H1 (cell line): ENCODE measurements around the gene GRM4. TPM values are rescaled to one million over a fixed set of nuclear protein-coding genes. Genes with fewer than 3 reads are reported as not detected.

Source experiments
- CTCF ChIA-PET: fragments of 300-600 bp; sonication (Branson Sonifier 250); formaldehyde crosslinking; loops from one replicate; lab custom pipeline; 2021; ENCODE audit not compliant: partially characterized antibody; lab: Charles Lee
- POLR2A ChIA-PET: fragments of 300-600 bp; sonication (Branson Sonifier 250); formaldehyde crosslinking; loops from one replicate; lab custom pipeline; 2021; ENCODE audit warnings: inconsistent platforms; ENCODE audit not compliant: partially characterized antibody; lab: Charles Lee
- DNase-seq, 2 experiments: peaks; one replicate each; pipeline versions ENCODE4 v3.0.0 to v3.0.0-alpha.2; 2010 to 2022; ENCODE audit warnings: low spot score in 2 of 2, low read depth in 1 of 2, mixed read lengths in 1 of 2
- FAIRE-seq: peaks from 2 replicates; lab custom pipeline; 2011; peaks lifted over from hg19 to GRCh38; lab: Jason Lieb, UNC
- H2AFZ ChIP-seq: 2 replicates; pipeline ENCODE4 v1.8.1; 2012; ENCODE audit warnings: low read length, inconsistent platforms
- H2AK5ac ChIP-seq: 2 replicates; pipeline ENCODE4 v1.6.1; 2013; ENCODE audit warnings: low read depth, low read length
- H2BK120ac ChIP-seq: replicated peaks from 2 replicates; pipeline ENCODE3; 2013; ENCODE audit warnings: low read depth, low read length, inconsistent platforms
- H2BK12ac ChIP-seq: 2 replicates; pipeline ENCODE4 v1.6.1; 2013; ENCODE audit warnings: low read depth, low read length
- H2BK15ac ChIP-seq: 2 replicates; pipeline ENCODE4 v1.6.1; 2013; ENCODE audit warnings: low read length
- H2BK20ac ChIP-seq: 2 replicates; pipeline ENCODE4 v1.6.1; 2013; ENCODE audit warnings: low read length
- H2BK5ac ChIP-seq: 2 replicates; pipeline ENCODE4 v1.6.1; 2013; ENCODE audit warnings: low read depth, low read length
- H3K14ac ChIP-seq: 2 replicates; pipeline ENCODE4 v1.6.1; 2013; ENCODE audit warnings: inconsistent platforms; ENCODE audit not compliant: insufficient read length
- H3K18ac ChIP-seq: 2 replicates; pipeline ENCODE4 v1.6.1; 2013; ENCODE audit warnings: low read length; ENCODE audit errors: extremely low read depth
- H3K23ac ChIP-seq: 2 replicates; pipeline ENCODE4 v1.6.1; 2013; ENCODE audit warnings: inconsistent platforms; ENCODE audit not compliant: insufficient read length
- H3K23me2 ChIP-seq: 2 replicates; pipeline ENCODE4 v1.6.1; 2013; ENCODE audit warnings: low read depth, low read length
- H3K27ac ChIP-seq: 2 replicates; pipeline ENCODE4 v1.6.1; 2011; ENCODE audit warnings: low read depth, low read length, inconsistent platforms
- H3K27me3 ChIP-seq, 4 experiments: replicated peaks in 1 of 4; 1 replicate in 1 of 4; 2 replicates in 3 of 4; pipeline versions ENCODE4 v1.6.1 to v1.8.1; 2011 to 2013; ENCODE audit warnings: low read length in 3 of 4, mild to moderate bottlenecking in 3 of 4, inconsistent platforms in 2 of 4, mixed read lengths in 2 of 4, moderate library complexity in 1 of 4; ENCODE audit not compliant: control insufficient read depth in 3 of 4, insufficient read depth in 3 of 4; ENCODE audit errors: extremely low read depth in 1 of 4
- H3K36me3 ChIP-seq, 4 experiments: 2 replicates each; pipeline versions ENCODE4 v1.6.1 to v1.8.1; 2011 to 2013; ENCODE audit warnings: mild to moderate bottlenecking in 4 of 4, low read length in 3 of 4, moderate library complexity in 2 of 4, control low read depth in 1 of 4, inconsistent platforms in 1 of 4; ENCODE audit not compliant: insufficient read depth in 4 of 4, control insufficient read depth in 2 of 4
- H3K4ac ChIP-seq: replicated peaks from 2 replicates; pipeline ENCODE3; 2013; ENCODE audit warnings: low read length, low read depth, mixed read lengths, inconsistent platforms; ENCODE audit not compliant: insufficient read length
- H3K4me1 ChIP-seq, 4 experiments: replicated peaks in 1 of 4; 1 replicate in 1 of 4; 2 replicates in 3 of 4; pipeline versions ENCODE4 v1.6.1 to v1.8.1; 2011 to 2013; ENCODE audit warnings: low read length in 3 of 4, inconsistent platforms in 2 of 4, mixed read lengths in 1 of 4; ENCODE audit not compliant: insufficient read depth in 4 of 4, control insufficient read depth in 3 of 4
- H3K4me2 ChIP-seq, 2 experiments: 2 replicates each; pipeline versions ENCODE4 v1.6.1 to v1.8.1; 2011 to 2013; ENCODE audit warnings: low read depth in 2 of 2, low read length in 2 of 2, control low read depth in 1 of 2, inconsistent platforms in 1 of 2, mild to moderate bottlenecking in 1 of 2; ENCODE audit not compliant: insufficient read depth in 1 of 2
- H3K4me3 ChIP-seq, 4 experiments: fragments of 200-600, 300-600 bp in 1 of 4; sonication (generic), shearing (Covaris generic), sonication (Bioruptor Twin) in 1 of 4; 2 replicates each; pipeline versions ENCODE4 v1.5.1 to v1.8.1; 2011 to 2016; ENCODE audit warnings: low read length in 4 of 4, low read depth in 3 of 4, control low read depth in 2 of 4, inconsistent platforms in 2 of 4, mild to moderate bottlenecking in 2 of 4, mixed read lengths in 1 of 4, moderate library complexity in 1 of 4; ENCODE audit not compliant: insufficient read depth in 2 of 4; ENCODE audit errors: extremely low read depth in 1 of 4
- H3K56ac ChIP-seq: replicated peaks from 2 replicates; pipeline ENCODE3; 2013; ENCODE audit warnings: low read depth, mild to moderate bottlenecking, mixed read lengths, low read length, inconsistent platforms; ENCODE audit not compliant: insufficient read length
- H3K79me1 ChIP-seq: 2 replicates; pipeline ENCODE4 v1.6.1; 2013; ENCODE audit warnings: low read depth, low read length, control low read depth
- H3K79me2 ChIP-seq, 2 experiments: 2 replicates each; pipeline versions ENCODE4 v1.6.1 to v1.8.1; 2012 to 2013; ENCODE audit warnings: low read length in 2 of 2, mild to moderate bottlenecking in 2 of 2, inconsistent platforms in 1 of 2; ENCODE audit not compliant: insufficient read depth in 2 of 2, control insufficient read depth in 1 of 2
- H3K9ac ChIP-seq, 4 experiments: replicated peaks in 1 of 4; 1 replicate in 1 of 4; 2 replicates in 3 of 4; pipeline versions ENCODE4 v1.6.1 to v1.8.1; 2011 to 2013; ENCODE audit warnings: low read depth in 3 of 4, low read length in 3 of 4, control low read depth in 2 of 4, mild to moderate bottlenecking in 2 of 4, moderate library complexity in 2 of 4, inconsistent platforms in 1 of 4; ENCODE audit errors: extremely low read depth in 1 of 4
- H3K9me3 ChIP-seq, 2 experiments: 2 replicates each; pipeline versions ENCODE4 v1.6.1 to v1.8.1; 2012 to 2013; ENCODE audit warnings: mild to moderate bottlenecking in 2 of 2, moderate library complexity in 2 of 2, control low read depth in 1 of 2, inconsistent platforms in 1 of 2, low read depth in 1 of 2, low read length in 1 of 2, mixed read lengths in 1 of 2; ENCODE audit not compliant: insufficient read depth in 2 of 2
- H4K20me1 ChIP-seq, 2 experiments: replicated peaks in 1 of 2; 2 replicates each; pipeline versions ENCODE3 to v1.8.1; 2011 to 2013; ENCODE audit warnings: inconsistent platforms in 2 of 2, low read length in 2 of 2, mild to moderate bottlenecking in 1 of 2; ENCODE audit not compliant: insufficient read depth in 2 of 2, control insufficient read depth in 1 of 2
- H4K5ac ChIP-seq: 2 replicates; pipeline ENCODE4 v1.6.1; 2013; ENCODE audit warnings: low read length, low read depth, mixed read lengths, inconsistent platforms; ENCODE audit not compliant: insufficient read length
- H4K8ac ChIP-seq: 2 replicates; pipeline ENCODE4 v1.8.0; 2013; ENCODE audit warnings: mild to moderate bottlenecking, moderate library complexity, low read length, inconsistent platforms; ENCODE audit not compliant: insufficient read depth; ENCODE audit errors: extremely low read depth
- H4K91ac ChIP-seq: replicated peaks from 2 replicates; pipeline ENCODE3; 2013; ENCODE audit warnings: low read length, mixed read lengths, inconsistent platforms; ENCODE audit not compliant: insufficient read length
- BACH1 ChIP-seq: IDR thresholded peaks from 2 replicates; pipeline ENCODE4 v1.6.1; 2012; ENCODE audit warnings: low read length, improper control_type of control experiment
- HDAC6 ChIP-seq: IDR thresholded peaks from one replicate; pipeline ENCODE4 v1.7.1; 2012; ENCODE audit warnings: low read depth, mild to moderate bottlenecking, inconsistent platforms, low read length, moderate library complexity
- KDM1A ChIP-seq: fragments of 200-600, 300-600 bp; sonication (generic); IDR thresholded peaks from 2 replicates; pipeline ENCODE4 v1.7.1; 2016; ENCODE audit warnings: mild to moderate bottlenecking, low read length, borderline replicate concordance
- NANOG ChIP-seq: IDR thresholded peaks from 2 replicates; pipeline ENCODE4 v1.6.1; 2011; ENCODE audit warnings: low read length, low read depth, mild to moderate bottlenecking, inconsistent platforms; ENCODE audit not compliant: insufficient read depth, poor library complexity, severe bottlenecking
- POLR2A ChIP-seq, 2 experiments: IDR thresholded peaks; 1 replicate in 1 of 2; 2 replicates in 1 of 2; pipeline ENCODE4 v1.6.1; 2011; ENCODE audit warnings: low read depth in 2 of 2, low read length in 2 of 2, mild to moderate bottlenecking in 2 of 2; ENCODE audit errors: control extremely low read depth in 1 of 2
- TEAD4 ChIP-seq: IDR thresholded peaks from 2 replicates; pipeline ENCODE4 v1.6.1; 2012; ENCODE audit warnings: low read depth, low read length, inconsistent platforms, mixed read lengths
- WGBS, 2 experiments: shearing (Covaris generic) in 1 of 2; methylation state at CpG; one replicate each; pipeline versions ENCODE4 v1.1.6 to v1.1.7; 2013 to 2015; ENCODE audit warnings: low lambda C conversion rate in 2 of 2, mixed read lengths in 2 of 2, inconsistent platforms in 1 of 2, low coverage in 1 of 2, missing lambda C conversion rate in 1 of 2; ENCODE audit not compliant: insufficient replicate concordance in 2 of 2, insufficient coverage in 1 of 2, insufficient read length in 1 of 2; ENCODE audit errors: extremely low coverage in 1 of 2, missing lambda C conversion rate in 1 of 2; 5-methylcytosine and 5-hydroxymethylcytosine counted together
- polyA plus RNA-seq, 7 experiments: library from polyadenylated mRNA; depleted of rRNA in 3 of 7; stranded (reverse) in 5 of 7; unstranded in 2 of 7; fragments of >200 nt in 5 of 7; fragments of 200-250 nt in 2 of 7; gene quantifications; 1 replicate in 5 of 7; 2 replicates in 1 of 7; 4 replicates in 1 of 7; pipeline versions ENCODE4 v1.2.1 to v1.2.3, GENCODE V29; 2011 to 2013; ENCODE audit warnings: missing spikeins in 2 of 7, mixed read lengths in 2 of 7
- total RNA-seq: library from RNA; stranded (reverse); fragmentation: NEBNext Ultra II Directional; extraction: Animal tissue kit (Norgen Biotek cat#: 25700); gene quantifications from 2 replicates; pipeline ENCODE4 v1.2.1, GENCODE V29; 2021
- TF ChIP-seq, protein P1 (sequence below): IDR thresholded peaks from 2 replicates; pipeline ENCODE4 v1.6.1; 2011; ENCODE audit warnings: low read depth, mild to moderate bottlenecking, low read length; ENCODE audit not compliant: insufficient read depth

GRM4 gene
- total and polyA plus RNA-seq, 2 of the 8 experiments (the other 6 are each of a cell fraction or from before 2014, with no cell fraction given): 19.6 to 21.5 TPM

DNA sequence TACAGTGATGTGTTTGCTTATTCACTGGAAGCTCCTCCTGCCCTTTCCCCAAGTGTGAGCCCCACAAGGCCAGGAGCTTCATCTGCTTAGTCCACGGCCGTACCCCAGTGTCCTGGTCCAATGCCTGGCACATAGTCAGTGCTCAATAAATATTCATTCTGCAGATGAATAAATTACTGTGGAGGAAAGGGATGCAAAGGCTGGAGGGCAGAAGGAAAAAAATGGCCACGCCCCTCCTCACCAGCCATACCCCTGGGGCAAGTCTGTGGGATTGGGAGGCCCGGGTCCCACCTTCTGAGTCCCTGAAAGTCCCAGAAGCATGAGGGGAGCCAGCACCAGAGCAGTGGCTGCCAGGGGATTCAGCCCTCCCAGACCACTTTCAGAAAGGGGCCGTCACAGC, 65.5 kb downstream of the GRM4 start:
- Histone ChIP-seq H3K23me2 (no peaks in the 10 kb centered on the region; the same call in 1 of the 2 replicates), H3K4ac (no peak overlapping the region), H3K4me3 (no peak overlapping the region), H3K14ac (no peak overlapping the region), H3K36me3 (no peaks in the 10 kb centered on the region), H4K91ac (no peak overlapping the region), H2AK5ac (no peak overlapping the region), H3K9ac (no peak overlapping the region), H3K56ac (no peak overlapping the region), H3K18ac (no peak overlapping the region), H2BK20ac (no peak overlapping the region), H4K20me1 (peaks cover 0 to 3% of the 10 kb centered on the region in 2 experiments), H3K79me1 (no peaks in the 10 kb centered on the region), H2BK12ac (no peak overlapping the region), H3K79me2 (no peaks in the 10 kb centered on the region), H3K27me3 (no peaks in the 10 kb centered on the region), H2BK120ac (no peak overlapping the region), H2BK5ac (no peak overlapping the region), H3K4me1 (peaks cover 0 to 14% (median 5%) of the 10 kb centered on the region in 4 experiments; a peak in 3 of 7 replicates), H3K9me3 (no peaks in the 10 kb centered on the region), H2BK15ac (no peak overlapping the region), H3K27ac (no peak overlapping the region), H4K8ac (no peak overlapping the region), H2AFZ (no peak overlapping the region), H3K23ac (no peak overlapping the region), H4K5ac (no peak overlapping the region), H3K4me2 (no peak overlapping the region)
- ChIA-PET POLR2A (interaction anchor here (0.9 to 1.4 kb wide), 2 partner anchors 19 to 65 kb away, joined by 3 read pairs; partner anchors contain the start of gene GRM4), CTCF (interaction anchor here (1.3 to 3.2 kb wide), 8 partner anchors 10 to 63 kb away, joined by 3 to 11 read pairs (median 4); no protein-coding TSS in a partner anchor)
- FAIRE-seq: no peak
- TF ChIP-seq KDM1A: no peak
- TF ChIP-seq BACH1: no peak
- TF ChIP-seq, protein P1, sequence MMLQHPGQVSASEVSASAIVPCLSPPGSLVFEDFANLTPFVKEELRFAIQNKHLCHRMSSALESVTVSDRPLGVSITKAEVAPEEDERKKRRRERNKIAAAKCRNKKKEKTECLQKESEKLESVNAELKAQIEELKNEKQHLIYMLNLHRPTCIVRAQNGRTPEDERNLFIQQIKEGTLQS: no peak
- TF ChIP-seq NANOG: no peak
- TF ChIP-seq HDAC6: no peak
- no peak for TF ChIP-seq TEAD4
- TF ChIP-seq POLR2A (IDR thresholded peaks at IDR 0.05; ENCODE audit: control extremely low read depth in 1 of 2, low read depth in 2 of 2, low read length in 2 of 2): no peak
- no peak for DNase-seq
- WGBS, 2 experiments: 82% methylated on average over 4 of the region's 5 CpGs; no CpG with 5 or more reads in 1 of the 2 experiments
